Stimulated activated CD4-positive, alpha-beta T cell treated with anti-CD3 and anti-CD28 coated beads, Interleukin-4, amount 100 ng/mL, for 4 hours (primary cell): Measurements from ENCODE around the gene GATD1.
A peak's percentile ranks its signal among the peaks of the same experiment; 100 is the strongest.

ENCODE experiments used
- DNase-seq, 2 experiments: peaks; one replicate each; pipeline ENCODE4 v3.0.0-alpha.2; 2020

The GATD1 gene, protein sequence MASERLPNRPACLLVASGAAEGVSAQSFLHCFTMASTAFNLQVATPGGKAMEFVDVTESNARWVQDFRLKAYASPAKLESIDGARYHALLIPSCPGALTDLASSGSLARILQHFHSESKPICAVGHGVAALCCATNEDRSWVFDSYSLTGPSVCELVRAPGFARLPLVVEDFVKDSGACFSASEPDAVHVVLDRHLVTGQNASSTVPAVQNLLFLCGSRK

DNA sequence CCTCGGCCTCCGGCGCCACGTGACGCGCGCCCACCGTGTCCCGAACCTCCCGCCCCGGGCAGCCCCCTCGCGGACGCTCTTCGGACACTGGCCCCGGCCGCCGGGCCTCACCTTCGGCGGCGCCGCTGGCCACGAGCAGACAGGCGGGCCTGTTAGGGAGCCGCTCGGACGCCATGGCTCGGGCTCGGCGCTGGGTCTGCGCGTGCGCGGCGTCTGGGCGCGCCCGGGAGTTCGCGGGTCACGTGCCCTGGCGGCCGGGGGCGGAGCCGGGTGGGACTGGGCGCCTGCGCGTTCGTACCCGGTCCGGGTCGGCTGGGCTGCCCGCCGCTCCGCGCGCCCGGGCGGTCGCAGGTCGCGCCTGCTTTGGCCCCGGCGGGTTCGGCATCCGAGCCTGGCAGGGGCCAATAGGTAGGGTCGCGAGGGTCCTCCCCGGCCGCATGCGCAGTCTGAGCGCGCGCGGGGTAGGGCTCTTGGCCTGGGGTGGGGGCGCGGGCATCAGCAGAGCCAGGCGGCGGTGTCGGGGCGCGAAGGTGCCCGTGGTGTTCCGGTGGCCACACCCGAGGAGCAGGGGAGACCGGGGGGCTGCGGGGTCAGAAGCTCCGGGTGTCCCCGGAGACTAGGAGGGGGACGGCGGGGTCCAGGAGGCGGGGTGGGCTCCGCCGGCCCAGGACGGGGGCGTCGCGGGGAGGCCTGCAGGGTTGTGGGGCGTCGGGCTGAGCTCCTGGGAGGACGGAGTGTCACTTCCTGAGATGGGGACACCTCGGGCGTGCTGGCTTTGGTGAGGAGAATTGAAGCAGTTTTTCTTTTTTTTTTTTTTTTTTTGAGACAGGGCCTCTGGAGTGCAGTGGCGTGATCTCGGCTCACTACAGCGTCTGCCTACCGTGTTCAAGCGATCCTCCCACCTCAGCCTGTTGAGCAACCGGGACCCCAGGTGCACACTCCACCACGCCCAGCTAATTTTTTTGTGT is at the start of gene GATD1:
Gene GATD1, minus strand, starts transcription at position 200 of the 968 bp plus-strand sequence. Its CDS starts 25 bp downstream, at position 175.
- peak; percentile 91 to 96 for DNase-seq

DNA sequence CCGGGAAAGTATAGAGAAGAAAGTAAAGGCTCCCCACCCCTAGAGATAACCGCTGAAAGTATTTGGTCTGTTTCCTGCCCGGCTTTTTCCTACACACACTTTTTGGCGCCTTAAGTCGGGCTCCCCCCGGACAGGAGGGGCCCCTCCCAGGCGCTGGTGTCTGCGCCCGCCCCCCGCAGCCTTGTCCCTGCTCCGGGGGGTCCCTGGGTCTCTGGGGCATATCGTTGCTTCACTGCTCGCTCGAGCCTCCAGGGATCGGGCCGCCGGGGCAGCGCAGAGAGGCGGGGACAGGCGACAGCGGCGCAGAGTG is 49.5 kb upstream of the GATD1 start:
- no peak for DNase-seq

DNA sequence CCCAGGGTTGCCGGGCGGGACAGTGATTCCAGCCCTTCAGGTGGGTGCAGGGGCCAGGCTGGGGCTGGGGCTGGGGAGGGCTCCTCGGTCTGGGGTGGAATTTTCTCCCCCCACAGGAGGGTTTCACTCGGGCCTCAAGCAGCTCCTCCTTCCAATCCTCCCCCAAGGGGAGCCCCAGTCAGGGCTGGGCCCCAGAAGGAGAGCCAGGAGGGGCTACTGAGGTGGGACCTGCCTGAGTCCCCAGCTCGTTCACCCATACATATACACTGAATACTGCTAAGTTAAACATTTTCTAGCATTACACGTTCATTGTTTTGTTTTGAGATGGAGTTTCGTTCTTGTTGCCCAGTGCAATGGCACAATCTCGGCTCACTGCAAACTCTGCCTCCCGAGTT is 48.9 kb upstream of the GATD1 start:
- no peak for DNase-seq

DNA sequence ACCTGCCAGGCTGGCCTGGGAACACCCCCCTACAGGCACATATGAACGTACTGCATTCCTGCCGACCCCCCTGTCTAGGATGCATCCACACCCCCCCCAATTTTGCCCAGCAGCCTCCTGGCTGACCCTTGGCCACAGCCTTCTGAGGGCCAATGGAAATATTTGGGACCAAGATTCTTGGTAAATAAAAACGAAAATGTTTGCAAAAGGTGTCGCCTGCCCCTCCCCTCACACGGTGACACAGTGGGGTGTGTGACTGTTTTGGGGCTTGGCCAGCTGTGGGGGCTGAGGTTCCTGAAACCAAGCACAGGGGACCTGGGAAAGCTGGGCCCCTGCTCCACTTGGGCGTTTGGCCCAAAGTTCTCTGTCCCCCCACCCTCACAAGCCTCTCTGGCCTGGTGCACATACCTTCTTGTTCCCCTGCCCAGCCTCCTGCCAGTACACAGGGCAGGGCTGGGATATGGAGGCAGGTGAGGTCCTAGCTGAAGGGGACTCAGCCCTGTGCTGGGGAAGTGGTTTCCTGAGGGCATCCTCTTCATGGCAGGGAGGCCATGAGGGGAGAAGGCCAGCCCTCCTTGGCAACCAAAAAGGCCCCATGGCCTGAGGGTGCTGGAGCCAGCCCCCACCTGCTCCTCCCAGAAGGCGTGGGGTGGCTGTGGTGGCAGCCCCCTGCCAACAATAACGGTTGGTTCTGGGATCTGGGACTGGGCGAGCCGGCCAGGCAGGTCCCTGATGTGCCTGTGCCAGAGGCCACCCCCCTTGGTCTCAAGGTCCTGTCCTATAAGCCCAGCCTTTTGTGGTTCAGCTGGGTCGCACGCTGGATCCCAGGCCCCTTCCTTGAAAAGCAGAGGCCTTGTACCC is 48.3 kb upstream of the GATD1 start:
- DNase-seq = no peak

DNA sequence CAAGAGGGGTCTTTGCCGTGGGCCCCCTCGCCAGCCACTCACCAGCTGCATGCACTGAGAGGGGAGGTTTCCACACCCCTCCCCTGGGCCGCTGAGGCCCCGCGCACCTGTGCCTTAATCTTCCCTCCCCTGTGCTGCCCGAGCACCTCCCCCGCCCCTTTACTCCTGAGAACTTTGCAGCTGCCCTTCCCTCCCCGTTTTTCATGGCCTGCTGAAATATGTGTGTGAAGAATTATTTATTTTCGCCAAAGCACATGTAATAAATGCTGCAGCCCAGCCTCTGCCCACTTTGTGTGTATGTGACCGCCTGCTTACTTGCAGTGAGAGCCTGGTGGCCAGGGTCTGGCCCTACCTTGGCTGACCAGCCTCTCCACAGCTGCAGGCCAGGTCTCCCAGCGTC is 47.7 kb upstream of the GATD1 start:
- DNase-seq = no peak

DNA sequence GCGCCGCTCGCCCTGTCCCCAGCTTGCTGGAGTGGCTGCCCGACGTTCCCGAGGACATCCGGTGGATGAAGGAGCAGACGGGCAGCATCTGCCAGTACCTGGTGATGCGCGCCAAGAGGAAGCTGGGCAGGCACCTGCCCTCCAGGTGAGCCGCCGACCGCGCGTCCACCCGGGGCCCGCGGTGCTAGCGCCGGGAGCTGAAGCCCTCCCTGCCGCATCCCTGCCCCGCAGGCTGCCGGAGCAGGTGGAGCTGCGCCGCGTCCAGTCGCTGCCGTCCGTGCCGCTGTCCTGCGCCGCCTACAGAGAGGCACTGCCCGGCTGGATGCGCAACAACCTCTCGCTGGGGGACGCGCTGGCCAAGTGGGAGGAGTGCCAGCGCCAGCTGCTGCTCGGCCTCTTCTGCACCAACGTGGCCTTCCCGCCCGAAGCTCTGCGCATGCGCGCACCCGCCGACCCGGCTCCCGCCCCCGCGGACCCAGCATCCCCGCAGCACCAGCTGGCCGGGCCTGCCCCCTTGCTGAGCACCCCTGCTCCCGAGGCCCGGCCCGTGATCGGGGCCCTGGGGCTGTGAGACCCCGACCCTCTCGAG is 47.1 kb upstream of the GATD1 start:
- no peak for DNase-seq

DNA sequence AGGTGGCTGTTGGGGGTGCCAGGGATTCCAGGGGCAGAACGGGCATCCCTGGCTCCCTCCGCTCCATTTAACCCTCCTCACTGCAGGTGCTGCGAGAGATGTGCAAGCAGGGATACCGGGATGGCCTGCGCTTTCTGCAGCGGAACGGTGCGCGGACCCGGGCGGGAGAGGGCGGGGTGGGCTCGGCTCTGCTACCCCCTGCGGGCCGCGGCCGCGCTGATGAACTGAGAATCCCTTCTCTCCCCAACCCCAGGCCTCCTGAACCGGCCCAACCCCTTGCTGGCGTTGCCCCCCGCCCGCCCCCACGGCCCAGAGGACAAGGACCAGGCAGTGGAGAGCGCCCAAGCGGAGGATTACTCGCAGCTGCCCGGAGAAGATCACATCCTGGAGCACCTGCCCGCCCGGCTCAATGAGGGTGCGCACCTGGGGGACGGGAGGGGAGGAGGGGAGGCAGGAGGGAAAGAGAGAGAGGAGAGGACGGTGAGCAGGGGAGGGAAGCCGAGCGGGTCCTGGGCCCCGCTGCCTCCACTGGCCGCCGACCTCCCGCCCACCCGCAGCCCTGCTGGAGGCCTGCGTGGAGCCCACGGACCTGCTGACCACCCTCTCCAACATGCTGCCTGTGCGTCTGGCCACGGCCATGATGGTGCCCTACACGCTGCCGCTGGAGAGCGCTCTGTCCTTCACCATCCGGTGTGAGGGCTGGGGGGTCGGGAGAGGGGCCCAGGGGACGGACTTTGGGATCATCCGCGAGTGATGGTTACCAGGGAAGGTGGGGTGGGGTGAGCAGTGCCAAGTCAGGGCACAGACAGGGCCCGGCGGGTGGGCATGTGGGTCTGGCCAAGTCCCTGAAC is 46.4 kb upstream of the GATD1 start:
- no peak for DNase-seq

DNA sequence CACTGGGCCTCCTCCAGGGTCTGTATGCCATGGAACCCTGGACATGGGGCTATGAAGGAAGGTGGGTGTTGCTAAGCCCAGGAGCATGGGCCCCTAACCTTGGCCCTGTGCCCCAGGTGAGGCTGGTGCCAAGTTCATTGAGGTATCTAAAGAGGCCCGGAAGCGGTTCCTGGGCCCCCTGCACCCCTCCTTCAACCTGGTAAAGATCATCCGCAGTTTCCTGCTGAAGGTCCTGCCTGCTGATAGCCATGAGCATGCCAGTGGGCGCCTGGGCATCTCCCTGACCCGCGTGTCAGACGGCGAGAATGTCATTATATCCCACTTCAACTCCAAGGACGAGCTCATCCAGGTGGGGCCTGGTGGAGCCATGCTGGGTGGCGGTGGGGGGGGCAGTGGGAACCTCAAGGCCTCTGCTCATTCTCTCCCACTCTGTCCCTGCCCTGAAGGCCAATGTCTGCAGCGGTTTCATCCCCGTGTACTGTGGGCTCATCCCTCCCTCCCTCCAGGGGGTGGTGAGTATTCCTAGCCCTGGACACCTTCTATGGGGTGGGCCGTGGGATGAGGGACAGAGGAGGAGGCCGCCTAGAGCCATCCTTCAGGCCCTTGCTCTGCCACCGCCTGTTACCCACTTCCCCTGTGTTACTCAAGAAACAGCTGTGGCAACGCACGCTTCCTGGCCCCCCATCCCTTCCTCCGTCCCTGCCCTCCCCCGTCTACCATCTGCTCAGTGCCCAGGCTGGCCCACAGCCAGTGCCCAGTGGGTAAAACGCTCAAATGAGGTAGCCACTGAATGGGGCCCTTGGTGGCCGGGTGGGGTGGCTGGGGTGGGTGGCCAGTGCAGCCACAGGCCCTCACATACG is 44.5 kb upstream of the GATD1 start:
- no peak for DNase-seq

DNA sequence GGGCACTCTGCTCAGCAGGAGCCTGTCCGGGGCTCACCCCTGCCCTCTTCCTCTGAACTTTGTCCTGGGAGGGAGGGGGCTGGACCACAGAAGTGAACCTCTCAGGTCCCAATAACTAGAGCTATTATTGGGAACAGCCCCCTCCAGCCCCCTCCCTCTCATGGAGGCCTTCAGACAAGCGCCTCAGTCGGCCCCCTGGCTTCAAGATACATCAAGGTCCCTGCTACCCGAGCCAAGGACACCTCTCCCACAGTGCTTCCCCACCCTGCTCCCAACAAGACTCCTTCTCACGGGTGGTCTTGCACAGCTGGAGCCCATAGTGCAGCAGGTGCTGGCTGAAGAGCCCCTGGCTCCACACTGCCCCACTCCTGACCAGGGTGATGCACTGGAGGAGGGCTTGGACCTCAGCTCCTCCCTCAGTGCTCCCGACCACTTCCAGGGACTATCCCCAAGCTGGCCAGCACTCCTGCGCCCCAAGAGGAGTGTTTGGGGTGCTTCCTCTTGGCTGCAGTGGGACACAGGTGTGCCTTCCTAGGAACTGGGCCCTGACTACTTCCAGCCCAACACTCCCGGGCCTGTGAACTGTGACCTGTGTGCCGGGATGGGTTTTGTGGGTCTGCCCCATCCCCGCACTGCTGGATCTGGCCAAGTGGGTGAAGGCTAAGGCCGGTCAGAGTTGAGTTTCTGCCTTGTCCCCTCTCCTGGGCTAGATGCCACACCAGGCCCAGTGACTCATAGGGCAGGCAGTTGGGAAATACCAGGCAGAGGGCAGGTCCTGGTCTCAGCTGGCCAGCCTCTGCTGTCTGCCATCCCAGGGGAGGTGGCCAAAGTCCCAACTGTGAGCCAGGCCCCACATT is 43.6 kb upstream of the GATD1 start:
- no peak for DNase-seq

DNA sequence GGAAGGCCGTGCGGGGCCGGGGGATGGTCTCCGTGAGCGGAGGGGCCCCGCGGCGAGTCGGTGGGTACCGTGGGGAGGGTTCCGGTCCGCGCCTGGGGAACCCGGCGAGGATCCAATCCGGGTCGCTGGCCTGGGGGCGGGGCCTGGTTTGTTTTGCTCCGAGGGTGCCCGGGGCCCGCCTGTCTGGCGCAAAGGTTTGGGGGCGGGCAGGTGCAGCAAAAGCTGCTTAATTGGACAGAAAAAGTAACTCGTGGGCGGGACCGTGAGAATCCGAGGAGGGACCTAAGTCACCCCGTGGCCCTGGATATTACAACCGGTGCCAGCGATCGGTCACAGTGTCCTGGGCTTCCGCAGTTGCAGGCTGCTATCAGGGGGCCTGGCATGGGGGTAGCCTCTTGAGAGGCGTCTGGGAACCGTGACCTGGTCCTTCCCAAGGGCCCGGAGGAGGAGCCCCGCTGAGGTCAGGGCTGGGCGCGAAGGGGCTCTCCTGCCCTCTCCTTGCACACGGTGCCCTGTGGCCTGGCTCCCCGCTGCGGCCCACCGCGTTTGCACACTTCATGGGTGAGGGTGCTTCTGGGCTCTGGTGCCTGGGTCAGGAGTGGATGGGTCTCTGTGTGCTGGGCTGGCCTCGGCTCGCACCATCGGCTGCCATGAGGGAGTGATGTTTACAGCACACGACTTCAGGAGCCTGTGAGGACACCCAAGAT is 42.8 kb upstream of the GATD1 start:
- peak; percentile 86 to 89 for DNase-seq

DNA sequence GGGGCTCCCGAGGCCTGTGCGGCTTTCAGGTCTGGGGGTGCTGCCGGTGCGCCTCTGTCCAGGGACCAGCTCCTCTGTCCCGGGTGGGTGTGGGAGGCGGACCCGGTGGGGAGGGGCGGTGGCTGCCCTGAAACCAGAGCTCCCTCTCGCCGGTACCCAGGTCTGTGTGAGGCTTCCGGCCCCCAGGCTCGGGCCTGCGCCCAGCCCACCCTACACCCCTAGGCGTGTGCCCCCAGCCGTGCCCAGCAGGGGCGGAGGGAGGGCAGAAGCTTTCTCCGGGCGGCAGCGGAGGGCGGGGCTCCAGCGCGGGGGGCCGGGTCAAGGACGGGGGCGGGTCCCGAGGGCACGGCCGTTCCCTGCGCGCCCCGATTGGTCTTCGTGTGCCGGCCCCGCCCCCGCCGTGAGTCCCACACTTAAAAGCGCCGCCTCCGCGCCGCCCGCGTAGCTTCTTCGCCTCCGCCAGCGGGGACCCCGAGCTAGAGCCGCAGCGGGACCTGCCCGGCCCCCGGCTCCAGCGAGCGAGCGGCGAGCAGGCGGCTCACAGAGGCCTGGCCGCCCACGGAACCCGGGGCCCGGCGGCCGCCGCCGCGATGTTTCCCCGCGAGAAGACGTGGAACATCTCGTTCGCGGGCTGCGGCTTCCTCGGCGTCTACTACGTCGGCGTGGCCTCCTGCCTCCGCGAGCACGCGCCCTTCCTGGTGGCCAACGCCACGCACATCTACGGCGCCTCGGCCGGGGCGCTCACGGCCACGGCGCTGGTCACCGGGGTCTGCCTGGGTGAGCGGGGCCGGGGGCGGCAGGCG is 42.0 kb upstream of the GATD1 start:
- peak; percentile 91 to 94 for DNase-seq

DNA sequence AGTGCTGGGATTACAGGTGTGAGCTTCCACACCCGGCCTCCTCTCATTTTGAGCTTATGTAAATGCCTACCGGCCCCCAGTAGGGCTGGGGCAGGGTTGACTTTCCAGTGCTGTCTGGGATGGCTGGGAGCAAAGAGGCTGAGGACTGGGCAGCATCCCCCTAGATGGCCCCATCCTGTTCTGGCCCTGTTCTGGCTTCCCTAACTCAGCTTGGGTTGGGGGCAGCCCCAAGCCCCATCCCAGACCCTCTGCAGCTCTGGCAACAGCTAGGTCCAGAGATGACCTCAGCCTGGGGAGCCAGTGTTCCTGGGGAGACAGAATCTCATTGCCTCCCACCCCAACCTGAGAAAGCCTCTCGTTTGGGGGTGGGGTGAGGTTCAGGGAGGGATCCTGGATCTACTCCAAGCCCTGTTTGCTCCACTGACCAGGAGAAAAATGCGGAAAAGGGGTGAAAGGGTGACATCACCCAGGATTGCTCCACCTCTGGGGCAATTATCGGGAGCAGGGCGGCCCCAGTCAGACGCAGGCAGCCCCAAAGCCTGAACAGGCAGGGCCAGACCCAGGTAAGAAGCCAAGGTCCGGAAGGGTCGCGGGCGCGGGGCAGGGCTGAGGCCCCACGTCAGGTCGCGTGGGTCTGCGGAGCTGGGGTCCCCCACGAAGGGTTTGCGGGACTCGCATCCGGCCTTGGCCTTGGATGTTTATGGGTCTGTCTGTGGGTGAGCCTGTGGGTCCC is 41.3 kb upstream of the GATD1 start, which contains the start of gene PNPLA2:
Gene PNPLA2, plus strand, starts transcription at position 519 of the 733 bp plus-strand sequence. CDS start 805 bp downstream, outside the sequence.
- DNase-seq = no peak

DNA sequence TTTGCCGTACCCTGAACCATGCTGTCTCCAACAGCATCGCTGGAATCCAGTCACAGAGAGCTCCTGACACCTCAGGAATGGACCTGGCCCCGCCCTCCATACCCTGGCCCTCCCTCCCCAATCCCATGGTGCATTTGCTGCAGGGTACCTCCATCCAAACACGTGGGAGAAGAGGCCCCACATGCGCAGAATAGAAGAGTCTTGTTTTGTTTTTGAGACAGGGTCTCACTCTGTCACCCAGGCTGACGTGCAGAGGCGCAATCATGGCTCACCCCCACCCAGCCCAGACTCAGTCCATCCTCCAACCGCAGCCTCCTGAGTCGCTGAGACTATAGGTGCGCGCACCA is 39.1 kb upstream of the GATD1 start:
- DNase-seq = no peak

DNA sequence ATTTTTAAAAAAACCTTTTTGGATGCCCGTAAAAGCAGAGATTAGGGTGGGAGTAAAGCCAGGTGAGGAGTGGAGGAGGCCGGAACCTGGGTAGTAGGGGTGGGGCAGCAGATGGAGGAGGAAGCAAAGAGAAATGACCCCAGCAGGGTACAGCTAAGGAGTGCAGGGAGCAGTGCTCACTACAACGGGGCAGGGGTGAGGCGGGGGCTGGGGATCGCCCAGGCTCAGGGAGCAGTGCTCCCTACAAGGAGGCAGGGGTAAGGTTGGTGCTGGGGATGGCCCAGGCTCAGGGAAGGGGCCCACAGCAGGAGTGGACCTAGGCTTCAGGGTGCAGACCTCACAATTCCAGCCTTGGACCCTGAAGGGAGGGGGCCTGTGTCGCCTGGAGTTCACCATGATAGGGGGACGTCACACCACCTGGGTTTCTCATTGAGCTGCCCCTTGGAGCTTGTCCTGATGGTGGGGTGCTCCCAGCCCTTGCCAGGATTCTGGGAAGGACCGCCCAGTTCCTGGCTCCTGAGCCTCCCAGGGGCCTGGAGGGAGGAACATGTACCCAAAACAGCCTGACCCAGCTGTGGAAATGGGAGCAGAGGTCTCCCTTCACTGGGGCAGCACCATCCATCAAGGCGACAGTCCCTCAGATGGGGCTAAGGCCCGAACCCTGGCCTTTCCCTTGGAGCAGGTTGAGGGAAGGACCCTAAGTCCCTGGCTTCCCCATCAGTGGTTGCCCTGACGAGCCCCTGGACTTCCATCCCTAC is 38.6 kb upstream of the GATD1 start:
- no peak for DNase-seq

DNA sequence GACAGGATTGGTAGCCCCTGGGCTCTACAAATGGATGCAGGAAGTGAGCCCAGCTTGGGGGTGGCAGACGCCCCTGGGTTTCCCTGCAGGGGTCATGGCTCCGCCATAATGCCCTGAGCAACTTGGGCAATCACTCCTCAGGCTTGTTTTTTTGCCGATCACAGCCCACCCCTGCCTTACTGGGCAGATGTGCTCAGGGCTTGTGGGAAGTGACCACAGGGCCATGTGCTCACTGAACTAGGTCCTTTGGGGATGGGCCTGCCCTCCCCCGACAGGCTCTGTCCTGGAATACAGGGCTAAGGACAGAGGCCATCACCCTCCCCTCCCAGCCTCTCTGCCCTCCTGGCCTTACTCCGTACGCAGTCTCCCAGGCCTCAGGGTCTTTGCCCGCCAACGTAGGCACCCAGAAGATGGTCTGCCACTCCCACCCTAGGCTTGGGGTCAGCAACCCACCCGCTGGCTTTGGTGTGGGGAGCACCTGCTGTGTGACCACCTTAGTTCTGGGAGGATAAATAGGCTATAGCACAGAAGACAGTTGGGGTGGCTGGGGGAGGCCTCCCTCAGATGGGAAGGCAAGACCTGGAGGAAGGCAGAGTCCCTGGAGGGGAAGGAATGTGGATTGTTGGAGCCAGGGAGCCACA is 36.3 kb upstream of the GATD1 start:
- DNase-seq = no peak

DNA sequence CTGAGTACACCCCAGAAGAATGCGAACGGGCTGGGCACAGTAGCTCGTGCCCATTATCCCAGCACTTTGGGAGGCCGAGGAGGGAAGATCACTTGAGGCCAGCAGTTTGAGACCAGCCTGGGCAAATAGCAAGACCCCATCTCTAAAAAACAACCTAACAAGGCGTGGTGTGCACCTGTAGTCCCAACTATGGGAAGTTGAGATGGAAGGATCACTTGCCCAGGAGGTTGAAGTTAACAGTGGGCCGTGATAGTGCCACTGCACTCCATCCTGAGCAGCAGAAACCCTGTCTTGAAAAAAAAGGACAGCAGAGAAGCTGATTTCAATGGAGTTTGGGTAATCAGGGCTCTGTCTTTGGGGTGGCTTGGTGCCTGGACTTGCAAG is 35.8 kb upstream of the GATD1 start:
- no peak for DNase-seq
